HUDEP-2 (cell line): Measurements from ENCODE around the gene RASA1.
A peak's percentile ranks its signal among the peaks of the same experiment; 100 is the strongest.
"Not testable (repeated sequence)": the region's sequence is repeated elsewhere in the genome, so short reads cannot be mapped to it uniquely, and the experiment has no call there.

Experiments
- DNase-seq, 76 experiments: peaks; one replicate each; lab custom pipeline; 2025; ENCODE audit not compliant: unreplicated experiment in 76 of 76; lab: John Stamatoyannopoulos, UW

Gene RASA1

DNA sequence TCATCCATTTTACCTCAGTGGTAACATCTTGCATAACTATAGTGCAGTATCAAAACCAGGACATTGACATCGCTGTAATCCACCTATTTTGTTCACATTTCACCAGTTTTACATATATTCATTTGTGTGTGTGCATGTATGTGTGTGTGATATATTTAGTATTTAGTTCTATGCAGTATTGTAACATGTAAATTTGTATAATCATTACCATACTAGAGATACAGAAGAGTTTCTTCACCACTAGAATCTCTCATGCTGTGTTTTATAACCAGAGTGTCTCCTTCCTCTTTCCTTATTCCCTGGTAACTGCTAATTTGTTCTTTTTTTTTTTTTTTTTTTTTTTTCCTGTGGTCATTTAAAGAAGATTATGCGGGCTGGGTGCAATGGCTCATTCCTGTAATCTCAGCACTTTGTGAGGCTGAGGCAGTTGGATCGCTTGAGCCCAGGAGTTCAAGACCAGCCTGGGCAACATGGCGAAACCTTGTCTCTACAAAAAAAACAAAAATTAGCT lies 11.0 kb downstream of the RASA1 start:
- no peak for DNase-seq

DNA sequence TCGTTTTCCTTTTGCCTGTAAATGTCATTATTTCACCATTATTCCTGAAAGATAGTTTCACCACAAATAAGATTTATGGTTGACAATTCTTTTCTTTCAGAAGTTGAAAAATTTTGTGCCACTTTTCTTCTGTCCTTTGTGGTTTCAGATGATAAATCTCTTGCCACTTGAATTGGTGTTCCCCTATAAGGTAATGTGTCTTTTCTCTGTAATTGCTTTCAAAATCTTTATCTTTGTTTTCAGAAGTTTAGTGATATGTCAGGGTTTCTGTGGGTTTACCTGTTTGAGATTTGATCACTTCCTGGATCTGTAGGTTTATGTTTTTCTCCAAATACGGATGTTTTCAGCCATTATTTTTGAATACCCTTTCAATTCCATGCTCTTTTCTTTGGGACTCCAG lies 14.6 kb downstream of the RASA1 start:
- DNase-seq = no peak

DNA sequence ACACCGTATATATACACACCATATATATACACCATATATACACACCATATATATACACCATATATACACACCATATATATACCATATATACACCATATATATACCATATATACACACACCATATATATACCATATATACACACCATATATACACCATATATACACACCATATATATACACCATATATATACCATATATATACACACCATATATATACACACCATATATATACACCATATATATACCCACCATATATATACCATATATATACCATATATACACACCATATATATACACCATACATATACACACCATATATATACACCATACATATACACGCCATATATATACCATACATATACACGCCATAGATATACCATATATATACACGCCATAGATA lies 19.6 kb downstream of the RASA1 start:
- not testable (repeated sequence) for DNase-seq

DNA sequence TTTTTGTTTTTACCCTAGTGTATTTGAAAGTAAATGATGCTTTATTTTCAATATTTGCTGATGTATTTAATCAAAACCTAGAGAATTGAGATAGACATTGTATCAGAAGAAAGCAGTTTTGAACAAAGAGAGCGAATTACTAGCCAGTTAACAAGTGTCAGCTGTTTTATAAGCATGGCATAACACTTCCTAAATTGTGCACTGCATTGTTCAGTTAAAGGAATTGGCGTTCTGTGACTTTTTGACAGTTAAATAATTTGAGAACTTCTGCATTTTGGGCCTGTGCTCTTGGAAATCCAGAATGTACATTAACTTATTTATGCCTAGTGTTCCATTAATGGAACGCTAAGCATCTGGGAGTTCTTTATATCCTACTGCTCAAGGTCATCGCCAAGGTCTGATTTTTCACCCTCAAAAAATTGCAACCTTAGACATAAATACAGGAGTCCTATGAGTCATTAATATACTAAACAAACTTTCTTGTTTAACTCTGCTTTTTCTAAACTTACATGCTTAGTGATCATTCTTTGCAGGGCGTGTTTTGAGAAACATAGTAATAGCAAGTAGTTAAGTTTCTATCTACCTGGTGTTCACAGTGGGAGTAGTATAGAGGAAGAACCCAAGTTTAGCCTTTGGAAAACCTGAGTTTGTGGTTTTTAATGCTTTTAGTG lies 31.1 kb downstream of the RASA1 start:
- DNase-seq = no peak

DNA sequence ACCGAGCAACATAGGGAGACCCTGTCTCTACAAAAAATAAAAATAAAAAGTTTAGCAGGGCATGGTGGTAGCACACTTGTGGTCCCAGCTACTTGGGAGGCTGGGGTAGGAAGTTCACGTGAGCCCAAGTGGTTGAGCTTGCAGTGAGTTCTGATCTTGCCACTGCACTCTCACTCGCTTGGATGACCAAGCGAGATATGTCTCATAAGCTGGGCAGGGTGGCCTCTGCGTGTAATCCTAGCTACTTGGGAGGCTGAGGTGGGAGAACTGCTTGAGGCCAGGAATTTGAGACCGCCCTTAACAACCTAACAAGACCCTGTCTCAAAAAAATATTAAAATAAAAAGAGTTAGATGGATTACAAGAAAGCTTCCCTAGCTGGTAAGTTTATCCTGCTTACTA lies 32.5 kb downstream of the RASA1 start:
- DNase-seq = no peak

DNA sequence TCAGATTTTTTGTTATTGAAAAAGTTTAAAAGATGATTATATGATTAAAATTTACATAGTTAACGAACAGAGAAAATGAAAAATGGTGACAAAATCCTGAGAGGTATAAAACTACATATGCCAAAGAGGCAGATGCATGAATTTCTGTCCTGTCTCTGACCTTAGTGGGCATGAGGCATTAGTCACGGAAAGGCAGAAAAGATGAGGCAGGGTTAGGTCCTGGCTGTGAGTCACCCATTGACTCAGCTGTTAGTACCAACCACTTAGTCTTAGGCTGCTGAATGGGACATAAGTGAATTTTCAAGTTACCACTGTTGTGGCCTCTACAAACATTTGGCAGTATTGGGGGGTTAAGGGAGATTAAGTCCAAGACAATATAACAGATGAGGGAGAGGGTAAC lies 33.1 kb downstream of the RASA1 start:
- DNase-seq = peak in 39 of 76 experiments; percentile 1 to 62 (median 27)

DNA sequence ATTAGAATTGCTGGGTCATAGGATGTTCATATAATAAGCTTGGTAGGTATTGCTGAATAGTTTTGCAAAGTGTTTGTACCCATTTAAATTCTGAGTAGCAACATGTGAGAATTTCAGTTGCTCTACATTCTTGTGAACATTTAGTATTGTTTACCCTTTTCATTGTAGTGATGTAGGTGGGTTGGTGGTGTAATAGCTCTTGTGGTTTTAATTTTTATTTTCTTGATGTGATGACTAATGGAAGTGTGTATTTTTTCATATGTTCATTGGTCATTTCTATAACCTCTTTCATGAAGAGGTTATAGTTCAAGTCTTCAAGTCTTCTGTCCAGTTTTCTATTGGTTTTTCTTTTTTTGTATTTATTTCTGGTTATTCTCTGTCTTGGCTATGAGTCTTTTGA lies 34.4 kb downstream of the RASA1 start:
- no peak for DNase-seq

DNA sequence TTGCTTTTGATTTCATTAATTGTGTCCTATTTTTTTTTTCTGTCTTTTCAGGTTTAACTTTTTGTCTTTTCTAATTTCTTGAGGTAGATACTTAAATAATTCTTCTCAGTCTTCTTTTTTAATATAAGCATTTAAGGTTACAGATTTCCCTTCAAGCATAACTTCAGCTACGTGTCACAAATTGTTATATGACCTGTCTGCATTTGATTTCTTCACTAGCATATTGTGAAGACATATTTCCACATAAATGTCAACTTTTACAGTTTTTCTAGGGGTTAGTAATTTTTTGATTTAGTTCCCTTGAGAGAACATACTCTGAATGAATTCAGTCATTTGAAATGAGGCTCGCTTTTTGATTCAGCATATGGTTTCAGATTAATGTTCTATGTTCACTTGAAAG lies 35.6 kb downstream of the RASA1 start:
- no peak for DNase-seq

DNA sequence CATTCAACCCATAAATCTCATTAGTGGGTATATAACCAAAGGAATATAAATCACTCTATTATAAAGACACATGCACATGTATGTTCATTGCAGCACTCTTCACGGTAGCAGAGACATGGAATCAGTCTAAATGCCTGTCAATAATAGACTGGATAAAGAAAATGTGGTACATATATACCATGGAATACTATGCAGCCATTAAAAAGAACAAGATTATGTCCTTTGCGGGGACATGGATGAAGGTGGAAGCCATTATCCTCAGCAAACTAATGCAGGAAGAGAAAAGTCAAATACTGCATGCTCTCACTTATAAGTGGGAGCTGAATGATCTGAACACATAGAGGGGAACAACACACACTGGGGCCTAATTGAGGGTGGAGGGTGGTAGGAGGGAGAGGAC lies 38.4 kb downstream of the RASA1 start:
- not testable (repeated sequence) for DNase-seq

DNA sequence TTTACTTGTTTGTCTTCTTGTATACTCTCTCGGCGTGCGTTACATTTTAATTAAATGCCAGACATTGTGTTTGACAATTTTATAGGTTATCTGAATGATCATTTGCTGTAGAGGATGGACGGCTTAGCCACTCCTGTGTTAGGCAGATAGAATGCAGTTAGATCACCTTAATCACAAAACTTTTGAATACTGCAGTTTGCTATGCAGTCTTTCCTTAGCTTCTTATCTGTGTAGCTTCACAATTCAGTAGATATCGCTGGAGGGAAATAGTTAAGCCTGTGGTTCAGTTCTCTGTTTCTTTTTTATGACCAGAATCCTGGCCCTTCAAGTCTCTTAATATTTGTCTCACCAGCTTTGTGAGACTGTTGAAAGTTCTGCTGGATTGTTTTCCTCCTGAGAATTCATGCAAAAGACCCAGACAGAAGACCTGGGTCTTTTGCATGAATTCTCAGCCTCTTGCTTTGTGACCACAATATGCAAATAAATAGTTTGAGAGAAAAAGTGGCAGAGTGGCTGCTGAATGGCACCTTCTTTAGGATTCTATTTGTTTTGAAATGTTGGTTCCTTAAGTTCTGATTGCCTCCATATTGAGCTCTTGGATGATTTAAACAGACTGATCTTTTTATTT lies 40.2 kb downstream of the RASA1 start:
- peak in 17 of 76 experiments; percentile 1 to 67 (median 20) for DNase-seq

DNA sequence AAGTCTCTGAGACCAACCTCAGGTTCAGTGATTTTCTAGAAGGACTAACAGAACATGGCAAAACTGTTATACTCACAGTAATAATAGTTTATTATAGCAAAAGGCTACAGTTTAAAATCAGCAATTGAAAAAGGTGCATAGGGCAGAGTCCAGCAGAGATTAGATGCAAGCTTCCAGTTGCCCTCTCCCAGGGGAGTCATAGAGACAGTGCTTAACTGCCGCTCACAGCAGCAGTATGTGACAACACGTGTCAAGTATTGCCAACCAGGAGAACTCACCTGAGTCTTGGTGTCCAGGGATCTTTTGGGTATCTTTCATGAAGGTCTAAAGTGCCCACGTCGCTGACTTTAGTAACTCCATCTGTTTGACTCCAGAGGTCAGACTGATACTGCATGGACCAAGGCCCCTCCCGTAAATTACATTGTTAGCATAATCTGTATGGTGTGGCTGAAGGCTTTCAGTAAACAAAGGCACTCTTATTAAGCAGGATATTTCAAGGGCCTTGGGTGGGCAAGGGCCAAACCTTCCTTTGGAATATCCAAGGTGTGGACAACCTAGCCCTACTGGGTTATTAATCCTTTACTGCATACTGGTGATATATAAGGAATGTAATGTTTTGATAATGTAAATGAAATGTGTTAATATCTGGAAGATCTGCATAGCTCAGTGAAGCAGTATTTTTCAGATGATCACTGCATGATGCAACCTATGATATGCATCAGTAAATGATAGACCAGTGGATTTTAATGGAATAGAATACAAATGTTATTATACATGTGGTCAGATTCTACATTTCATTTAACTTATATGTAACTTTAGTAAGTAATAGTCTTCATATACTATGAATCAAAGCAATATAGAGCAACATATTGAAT lies 44.0 kb downstream of the RASA1 start:
- DNase-seq = no peak

DNA sequence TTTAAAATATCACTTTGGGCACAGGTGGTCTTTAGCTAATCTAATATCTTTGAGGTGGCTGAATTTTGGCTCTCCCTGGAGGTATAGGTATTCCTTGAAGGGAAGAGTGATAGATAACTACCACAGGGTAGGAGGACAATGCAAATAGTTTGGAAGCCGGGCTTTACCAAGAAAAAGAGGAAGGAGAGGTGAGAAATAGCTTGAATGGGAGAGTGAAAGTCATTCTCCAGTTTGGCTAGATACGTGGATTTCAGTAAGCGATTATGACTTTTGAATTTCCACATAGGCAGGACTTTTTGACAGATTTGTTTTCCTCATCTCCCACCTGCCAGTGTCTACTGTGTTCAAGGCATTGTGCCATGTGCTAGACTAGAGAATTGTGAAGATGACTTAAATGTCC lies 45.5 kb downstream of the RASA1 start:
- no peak for DNase-seq

DNA sequence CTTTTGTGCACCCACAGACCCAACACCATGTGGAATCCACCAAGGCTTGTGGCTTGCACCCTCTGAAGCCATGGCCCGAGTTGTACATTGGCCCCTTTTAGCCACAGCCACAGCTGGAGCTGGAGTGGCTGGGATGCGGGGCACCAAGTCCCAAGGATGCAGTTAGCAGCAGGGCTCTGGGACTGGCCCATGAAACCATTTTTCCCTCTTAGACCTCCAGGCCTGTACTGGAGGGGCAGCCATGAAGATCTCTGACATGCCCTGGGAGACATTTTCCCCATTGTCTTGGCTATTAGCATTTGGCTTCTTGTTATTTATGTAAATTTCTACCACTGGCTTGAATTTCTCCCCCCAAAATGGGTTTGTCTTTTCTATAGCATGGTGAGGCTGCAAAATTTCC lies 51.8 kb downstream of the RASA1 start:
- no peak for DNase-seq

DNA sequence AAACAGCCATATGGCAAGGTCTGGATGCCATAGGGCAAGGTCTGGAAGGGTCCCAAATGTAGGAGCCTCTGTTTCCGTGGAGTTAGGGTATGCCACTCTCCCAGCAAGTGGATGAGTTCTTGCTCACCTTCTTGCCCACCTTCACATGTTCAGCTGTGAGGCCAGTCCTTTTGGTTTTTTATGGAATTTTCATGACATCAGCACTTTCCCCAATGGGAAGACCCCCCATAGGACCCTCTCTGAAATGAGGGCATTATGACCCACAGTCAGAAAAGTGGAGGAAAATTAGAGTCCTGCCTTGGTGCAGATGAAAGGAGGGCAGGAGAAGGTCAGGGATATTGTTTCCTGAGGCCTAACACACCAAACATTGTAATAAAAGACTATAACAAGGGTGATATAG lies 53.9 kb downstream of the RASA1 start:
- no peak for DNase-seq

DNA sequence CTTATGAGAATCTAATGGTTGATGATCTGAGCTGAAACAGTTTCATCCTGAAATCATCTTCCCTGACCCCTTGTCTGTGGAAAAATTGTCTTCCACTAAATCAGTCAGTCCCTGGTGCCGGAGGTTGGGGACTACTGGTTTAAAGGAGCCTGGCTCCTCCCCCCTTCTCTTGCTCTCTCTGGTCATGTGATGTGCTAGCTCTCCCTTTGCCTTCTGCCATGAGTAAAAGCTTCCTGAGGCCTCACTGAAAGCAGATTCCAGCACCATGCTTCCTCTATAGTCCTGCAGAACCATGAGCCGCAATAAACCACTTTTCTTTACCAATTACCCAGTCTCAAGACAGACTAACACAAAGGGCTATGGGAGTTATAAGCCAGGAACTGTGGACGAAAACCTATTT lies 54.7 kb downstream of the RASA1 start:
- no peak for DNase-seq

DNA sequence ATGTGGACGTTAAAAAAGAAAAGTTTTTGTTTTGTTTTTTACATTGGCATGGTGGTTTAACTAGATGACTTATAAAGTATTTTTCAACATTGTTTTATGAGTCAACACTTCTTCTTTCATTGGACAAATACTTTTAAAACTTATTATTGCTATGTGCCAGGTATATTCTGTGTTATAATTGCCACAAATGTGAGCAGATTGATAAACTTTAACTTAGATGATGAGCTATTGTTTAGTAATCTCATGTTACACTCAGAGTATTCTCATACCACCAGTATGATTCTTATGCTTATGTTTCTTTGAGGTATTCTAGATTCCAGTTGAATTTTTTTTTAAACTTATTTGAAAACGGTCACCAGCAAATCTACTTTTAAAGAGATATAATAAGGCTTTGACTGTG lies 60.3 kb downstream of the RASA1 start:
- DNase-seq = no peak

DNA sequence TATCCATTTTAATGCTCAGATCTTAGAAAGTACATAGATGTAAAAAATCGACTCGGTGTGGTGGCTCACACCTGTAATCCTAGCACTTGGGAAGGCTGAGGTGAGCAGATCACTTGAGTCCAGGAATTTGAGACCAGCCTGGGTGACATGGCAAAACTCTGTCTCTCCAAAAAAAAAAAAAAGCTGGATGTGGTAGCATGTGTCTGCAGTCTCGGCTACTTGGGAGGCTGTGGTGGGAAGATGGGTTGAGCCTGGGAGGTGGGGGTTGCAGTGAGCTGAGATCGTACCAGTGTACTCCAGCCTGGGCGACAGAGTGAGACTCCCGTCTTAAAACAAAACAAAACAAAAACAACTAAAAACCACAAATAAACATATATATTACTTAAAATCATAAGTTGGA lies 61.4 kb downstream of the RASA1 start:
- DNase-seq = no peak

DNA sequence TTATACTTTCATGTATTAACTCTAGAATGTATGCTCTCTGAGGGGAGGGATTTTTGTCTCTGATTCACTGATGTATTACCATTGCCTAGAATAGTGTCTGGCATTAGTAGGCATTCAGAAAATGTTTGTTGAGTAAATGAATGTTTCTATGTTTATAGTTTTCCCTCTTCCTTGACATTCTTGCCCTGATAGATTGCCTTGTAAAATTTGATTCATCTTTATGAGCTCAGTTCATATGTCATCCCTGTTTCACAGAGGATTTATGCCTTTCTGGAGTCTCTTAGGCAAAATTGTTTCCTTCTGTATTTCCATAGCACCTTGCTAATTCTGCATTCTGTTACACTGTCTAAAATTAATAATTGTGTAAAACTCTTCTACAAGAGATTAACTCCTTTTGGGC lies 72.3 kb downstream of the RASA1 start:
- DNase-seq = no peak

DNA sequence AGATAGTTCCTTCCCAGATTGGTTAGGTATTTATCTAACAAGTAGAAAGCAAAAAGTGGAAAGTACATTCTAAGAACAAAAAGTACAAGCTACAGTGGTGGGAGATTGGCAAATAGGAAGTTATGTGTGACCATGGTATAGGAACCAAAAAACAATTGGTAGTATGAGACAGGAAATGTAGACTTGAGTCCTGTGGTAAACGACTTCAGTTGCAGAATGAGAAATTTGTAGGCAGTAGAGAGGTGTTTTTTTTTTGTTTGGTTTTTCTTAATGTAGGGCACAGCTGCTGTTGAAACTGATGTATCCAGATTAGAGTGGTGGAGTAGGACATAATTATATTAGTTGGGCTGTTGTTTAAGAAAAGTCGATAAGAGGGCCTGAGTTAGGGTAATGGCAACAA lies 73.0 kb downstream of the RASA1 start:
- DNase-seq = no peak

DNA sequence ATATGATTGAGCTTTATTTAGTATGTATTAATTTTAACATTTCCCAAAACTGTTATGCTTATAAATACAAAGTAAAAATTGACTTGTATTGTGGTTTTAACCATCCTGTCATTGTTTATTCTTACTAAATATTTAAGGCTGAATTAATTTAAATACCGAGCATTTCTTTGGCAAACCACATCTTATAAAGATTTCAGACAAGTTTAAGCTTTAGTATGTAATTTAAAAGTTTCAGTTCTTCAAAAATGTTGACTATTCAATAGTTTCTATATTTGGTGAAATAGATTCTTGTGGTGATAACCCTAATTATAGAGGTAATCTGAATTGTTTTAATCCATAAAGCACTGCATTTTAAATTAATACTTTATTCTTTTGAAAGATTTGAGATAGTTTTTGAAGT lies 79.6 kb downstream of the RASA1 start:
- no peak for DNase-seq

DNA sequence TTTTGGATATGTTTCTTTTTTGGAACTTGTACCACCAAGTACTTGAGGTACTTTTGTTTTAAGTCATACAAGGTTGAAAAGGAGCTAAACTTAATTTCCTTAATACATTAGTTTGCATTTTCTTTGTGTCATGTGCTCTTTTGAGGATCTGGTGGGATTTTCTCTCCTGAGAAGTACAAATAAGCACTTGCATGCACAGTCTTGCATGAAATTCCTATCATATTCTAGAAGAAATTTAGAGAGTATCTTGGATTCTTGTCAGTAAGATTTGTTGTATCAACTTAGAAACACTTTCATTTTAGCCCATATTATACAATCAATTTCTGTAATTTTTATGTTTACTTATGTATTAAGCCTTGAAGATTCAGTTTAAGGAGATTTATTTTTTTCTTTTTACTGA lies 80.2 kb downstream of the RASA1 start:
- DNase-seq = no peak

DNA sequence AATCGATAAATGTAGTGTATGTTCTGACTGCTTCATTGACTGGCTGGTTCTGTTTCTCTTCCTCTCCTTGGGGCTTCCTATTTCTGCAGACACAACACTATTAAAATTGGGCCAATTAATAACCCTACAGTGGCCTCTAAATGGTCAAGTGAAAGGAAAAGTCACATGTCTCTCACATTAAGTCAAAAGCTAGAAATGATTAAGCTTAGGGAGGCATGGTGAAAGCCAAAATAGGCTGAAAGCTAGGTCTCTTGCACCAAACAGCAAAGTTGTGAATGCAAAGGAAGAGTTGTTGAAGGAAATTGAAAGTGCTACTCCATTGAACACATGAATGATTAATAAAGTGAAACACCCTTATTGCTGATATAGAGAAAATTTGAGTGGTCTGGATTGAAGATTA lies 86.8 kb downstream of the RASA1 start:
- no peak for DNase-seq
